Stimulated activated naive CD8-positive, alpha-beta T cell treated with anti-CD3 and anti-CD28 coated beads, Interleukin-15, amount 100 ng/mL, for 72 hours (primary cell): ENCODE measurements around the gene ITGA2B.
"Not testable (repeated sequence)": the region's sequence is repeated elsewhere in the genome, so short reads cannot be mapped to it uniquely, and the experiment has no call there.

Experiments used
- ATAC-seq: fragments of 150-1000 bp; cut with Tn5 transposase; 2 replicates; pipeline ENCODE4 v1.10.0; 2021; ENCODE audit warnings: mild to moderate bottlenecking, moderate library complexity
- DNase-seq, 2 donors: peaks; one replicate each; pipeline ENCODE4 v3.0.0; 2021 to 2022
- H3K27ac Mint-ChIP-seq, 2 donors: one replicate each; pipeline ENCODE4 v1.8.0; 2022; ENCODE audit warnings: mild to moderate bottlenecking in 2 of 2, mixed read lengths in 2 of 2, moderate library complexity in 2 of 2
- H3K27me3 Mint-ChIP-seq: one replicate; pipeline ENCODE4 v1.8.0; 2022; ENCODE audit warnings: mixed read lengths
- H3K4me1 Mint-ChIP-seq: one replicate; pipeline ENCODE4 v1.8.0; 2022; ENCODE audit warnings: mild to moderate bottlenecking, mixed read lengths
- H3K4me3 Mint-ChIP-seq, 2 donors: one replicate each; pipeline ENCODE4 v1.8.0; 2022; ENCODE audit warnings: mild to moderate bottlenecking in 2 of 2, mixed read lengths in 2 of 2, moderate library complexity in 1 of 2
- H3K9me3 Mint-ChIP-seq, 2 donors: one replicate each; pipeline ENCODE4 v1.8.0; 2022; ENCODE audit warnings: mixed read lengths in 2 of 2

The ITGA2B gene

DNA sequence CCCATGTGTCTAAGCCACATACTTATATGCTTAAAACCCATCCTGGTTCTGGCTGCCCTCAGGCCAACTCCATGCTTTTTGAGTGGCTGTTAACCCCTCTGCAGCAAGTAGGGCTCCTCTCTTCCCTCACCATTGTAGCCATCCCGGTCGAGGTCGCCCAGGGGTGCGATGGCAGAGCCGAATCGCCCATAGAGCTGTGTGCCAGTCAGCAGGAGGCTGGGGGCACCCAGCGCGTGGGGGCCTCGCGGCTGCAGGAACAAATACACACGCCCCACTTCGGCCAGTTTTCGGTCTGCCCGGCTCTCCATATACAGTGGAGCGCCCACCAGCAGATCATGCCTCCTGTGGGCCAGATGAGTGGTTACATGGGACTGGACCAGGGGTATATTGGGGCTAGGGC, 6.1 kb downstream of the ITGA2B start:
- DNase-seq = no peak
- peaks cover 19% of the 10 kb centered on the region for H3K4me1 Mint-ChIP-seq
- no peaks in the 10 kb centered on the region for H3K9me3 Mint-ChIP-seq
- no peak for ATAC-seq
- peaks cover 34% of the 10 kb centered on the region for H3K27me3 Mint-ChIP-seq
- H3K27ac Mint-ChIP-seq = no peak overlapping the region
- no peak overlapping the region for H3K4me3 Mint-ChIP-seq

DNA sequence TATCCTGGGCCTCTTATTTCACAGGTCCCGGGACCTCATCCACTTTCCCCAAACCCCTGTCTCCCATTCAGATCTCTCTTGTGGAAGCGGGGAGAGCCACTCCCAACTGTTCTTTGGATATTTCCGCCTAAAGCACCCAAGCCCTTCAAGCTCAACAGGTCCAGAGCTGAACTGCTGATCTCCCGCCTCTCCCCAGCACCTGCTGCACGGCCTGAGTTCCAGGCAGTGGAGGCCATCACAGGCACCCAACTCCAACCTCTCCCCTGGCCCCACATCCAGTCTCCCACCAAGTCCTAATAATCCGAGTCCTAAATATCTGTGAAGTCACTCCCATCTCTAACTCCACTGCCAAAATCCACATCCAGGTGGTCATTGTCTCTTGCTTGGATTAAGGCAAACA, 6.5 kb downstream of the ITGA2B start:
- ATAC-seq (no peak), DNase-seq (no peak)
- H3K27me3 Mint-ChIP-seq = peaks cover 34% of the 10 kb centered on the region

DNA sequence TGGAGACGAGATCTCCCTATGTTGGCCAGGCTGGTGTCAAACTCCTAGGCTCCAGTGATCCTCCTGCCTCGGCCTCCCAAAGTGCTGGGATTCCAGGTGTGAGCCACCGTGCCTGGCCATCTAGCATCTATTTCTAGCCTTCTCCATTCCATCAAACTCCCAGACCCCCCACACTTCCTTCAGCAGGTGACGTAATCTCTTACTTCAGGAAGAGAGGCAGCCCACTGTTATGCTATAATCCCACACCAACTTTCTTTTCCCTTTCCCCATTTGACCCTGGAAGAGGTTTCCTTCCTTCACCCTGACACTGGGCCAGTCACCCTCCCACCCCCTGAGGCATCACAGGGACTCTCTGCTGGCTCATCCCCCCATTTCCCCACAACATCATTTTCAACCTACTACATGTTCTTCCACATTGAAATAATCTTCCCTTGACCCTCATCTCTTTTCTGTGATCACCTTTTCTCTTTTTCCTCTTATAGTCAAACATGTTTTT, 7.6 kb downstream of the ITGA2B start:
- no peak for ATAC-seq
- Mint-ChIP-seq H3K27ac (no peak overlapping the region), H3K27me3 (peaks cover 34% of the 10 kb centered on the region)

More for the DNA sequence above, 6.5 kb downstream of the ITGA2B start:
- no peak overlapping the region for H3K27ac Mint-ChIP-seq
- no peak overlapping the region for H3K4me3 Mint-ChIP-seq
- H3K4me1 Mint-ChIP-seq = peaks cover 19% of the 10 kb centered on the region
- H3K9me3 Mint-ChIP-seq = no peaks in the 10 kb centered on the region

DNA sequence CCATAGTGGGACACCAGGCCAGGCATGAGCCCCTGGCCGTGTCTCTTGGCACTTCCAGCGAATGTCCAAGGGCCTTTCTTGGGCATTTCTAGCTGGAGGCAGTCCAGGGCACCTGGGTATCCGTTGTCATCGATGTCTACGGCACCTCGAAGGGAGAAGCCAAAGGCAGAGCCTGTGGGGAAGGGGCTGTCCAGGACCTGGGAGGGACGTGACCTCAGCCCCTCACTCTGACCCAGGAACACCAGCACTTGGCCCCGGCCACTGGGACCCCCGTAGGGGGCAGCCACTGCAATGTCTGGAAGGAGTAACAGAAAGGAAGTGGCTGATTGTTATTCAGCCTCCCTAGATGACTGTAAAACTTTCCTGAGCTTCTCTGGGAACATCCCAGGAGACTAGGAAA, 8.7 kb downstream of the ITGA2B start:
- Mint-ChIP-seq H3K4me3 (no peak overlapping the region), H3K27me3 (peaks cover 36% of the 10 kb centered on the region), H3K27ac (no peak overlapping the region), H3K9me3 (no peaks in the 10 kb centered on the region), H3K4me1 (peaks cover 14% of the 10 kb centered on the region)
- no peak for ATAC-seq
- no peak for DNase-seq

More for the DNA sequence above, 7.6 kb downstream of the ITGA2B start:
- Mint-ChIP-seq H3K4me1 (peaks cover 19% of the 10 kb centered on the region), H3K9me3 (no peaks in the 10 kb centered on the region), H3K4me3 (no peak overlapping the region)
- DNase-seq = no peak

DNA sequence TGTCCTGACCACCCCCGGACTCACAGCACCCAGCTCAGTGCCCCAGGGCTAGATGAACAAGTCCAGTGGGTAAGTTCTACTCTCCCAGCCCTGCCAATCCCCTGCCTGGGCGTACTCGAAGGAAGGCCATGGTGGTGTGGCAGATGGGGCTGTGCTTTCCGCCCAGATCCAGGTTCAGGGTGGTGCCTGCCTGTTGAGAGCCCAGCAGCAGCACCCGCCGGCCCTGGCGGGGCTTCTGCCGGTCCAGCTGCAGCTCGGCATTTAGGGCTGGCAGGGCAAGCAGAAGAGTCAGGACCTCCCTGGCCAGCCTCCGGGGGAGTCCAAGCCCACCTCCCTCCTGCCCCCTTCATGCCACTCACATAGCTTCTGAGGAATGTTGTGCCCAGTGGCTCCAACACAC, 9.6 kb downstream of the ITGA2B start:
- DNase-seq = no peak
- Mint-ChIP-seq H3K9me3 (no peaks in the 10 kb centered on the region), H3K4me1 (peaks cover 6% of the 10 kb centered on the region), H3K4me3 (no peak overlapping the region), H3K27me3 (peaks cover 36% of the 10 kb centered on the region), H3K27ac (no peak overlapping the region)
- no peak for ATAC-seq

DNA sequence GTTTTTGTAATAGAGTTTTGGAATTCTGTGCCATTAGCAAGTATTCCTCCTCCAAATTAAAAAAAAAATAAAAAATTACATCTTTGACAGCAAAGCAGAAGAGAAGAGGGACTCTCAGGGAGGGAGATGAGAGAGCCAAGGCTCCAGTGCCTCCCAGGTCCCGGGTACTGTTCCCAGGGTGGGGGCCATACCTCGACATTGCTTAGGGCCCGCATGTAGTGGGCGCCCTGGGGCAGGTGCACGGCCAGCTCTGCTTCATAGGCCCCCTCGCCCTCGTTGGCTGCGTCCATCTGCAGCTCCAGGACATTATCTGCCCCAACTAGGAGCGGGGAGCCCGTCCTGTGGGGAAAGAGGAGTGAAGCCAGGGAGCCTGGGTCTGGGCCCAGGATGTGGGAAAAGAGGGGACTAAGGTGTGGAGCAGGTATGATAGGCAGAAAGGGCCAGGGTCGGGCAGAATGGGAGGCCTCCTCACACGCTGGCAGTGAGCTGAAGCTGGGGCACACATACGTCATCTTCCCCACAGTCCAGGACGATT, 11.2 kb downstream of the ITGA2B start:
- ATAC-seq (no peak), DNase-seq (no peak)
- peaks cover 5% of the 10 kb centered on the region for H3K4me1 Mint-ChIP-seq
- H3K9me3 Mint-ChIP-seq = no peaks in the 10 kb centered on the region
- no peak overlapping the region for H3K4me3 Mint-ChIP-seq
- no peak overlapping the region for H3K27ac Mint-ChIP-seq
- peaks cover 30% of the 10 kb centered on the region for H3K27me3 Mint-ChIP-seq

DNA sequence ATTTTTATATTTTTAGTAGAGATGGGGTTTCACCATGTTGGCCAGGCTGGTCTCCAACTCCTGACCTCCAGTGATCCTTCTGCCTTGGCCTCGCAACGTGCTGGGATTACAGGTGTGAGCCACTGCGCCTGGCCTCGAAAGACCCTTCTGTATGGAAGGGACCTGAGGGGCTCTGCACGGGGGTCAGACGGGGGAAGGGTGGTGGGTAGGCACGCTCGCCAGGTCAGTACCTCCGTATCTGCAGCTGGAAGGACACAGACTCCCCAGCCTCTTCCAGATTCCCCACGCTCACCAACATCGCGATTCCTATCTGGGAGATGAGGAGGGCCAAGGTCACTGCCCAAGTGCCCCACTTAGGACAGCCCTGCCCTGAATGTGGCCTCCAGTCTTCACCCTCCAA, 12.7 kb downstream of the ITGA2B start:
- no peak overlapping the region for H3K27ac Mint-ChIP-seq
- ATAC-seq (no peak), DNase-seq (no peak)
- H3K9me3 Mint-ChIP-seq = no peaks in the 10 kb centered on the region
- no peak overlapping the region for H3K4me3 Mint-ChIP-seq
- peaks cover 5% of the 10 kb centered on the region for H3K4me1 Mint-ChIP-seq
- peaks cover 27% of the 10 kb centered on the region for H3K27me3 Mint-ChIP-seq

DNA sequence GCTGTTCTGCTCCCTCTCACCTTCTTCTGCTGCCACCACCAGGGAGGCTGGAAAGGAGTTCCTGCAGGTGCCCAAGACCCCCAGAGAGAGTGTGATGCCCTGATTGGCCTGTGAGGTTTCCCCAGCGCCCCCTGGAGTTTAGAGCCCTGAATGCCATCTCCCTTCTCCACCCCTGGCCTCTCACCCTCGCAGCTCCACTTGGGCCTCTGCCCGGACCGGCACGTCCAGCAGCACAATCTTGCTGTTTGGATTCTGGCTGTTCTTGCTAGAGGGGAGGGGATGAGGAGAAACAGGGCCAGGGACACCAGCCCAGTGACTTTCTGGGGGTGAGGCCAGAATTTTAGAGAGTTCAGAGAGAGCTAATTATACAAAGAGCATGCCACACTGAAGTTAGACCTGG, 13.3 kb downstream of the ITGA2B start:
- Mint-ChIP-seq H3K27ac (no peak overlapping the region), H3K4me1 (peaks cover 5% of the 10 kb centered on the region), H3K9me3 (no peaks in the 10 kb centered on the region), H3K27me3 (peaks cover 34% of the 10 kb centered on the region), H3K4me3 (no peak overlapping the region)
- ATAC-seq (no peak), DNase-seq (no peak)

DNA sequence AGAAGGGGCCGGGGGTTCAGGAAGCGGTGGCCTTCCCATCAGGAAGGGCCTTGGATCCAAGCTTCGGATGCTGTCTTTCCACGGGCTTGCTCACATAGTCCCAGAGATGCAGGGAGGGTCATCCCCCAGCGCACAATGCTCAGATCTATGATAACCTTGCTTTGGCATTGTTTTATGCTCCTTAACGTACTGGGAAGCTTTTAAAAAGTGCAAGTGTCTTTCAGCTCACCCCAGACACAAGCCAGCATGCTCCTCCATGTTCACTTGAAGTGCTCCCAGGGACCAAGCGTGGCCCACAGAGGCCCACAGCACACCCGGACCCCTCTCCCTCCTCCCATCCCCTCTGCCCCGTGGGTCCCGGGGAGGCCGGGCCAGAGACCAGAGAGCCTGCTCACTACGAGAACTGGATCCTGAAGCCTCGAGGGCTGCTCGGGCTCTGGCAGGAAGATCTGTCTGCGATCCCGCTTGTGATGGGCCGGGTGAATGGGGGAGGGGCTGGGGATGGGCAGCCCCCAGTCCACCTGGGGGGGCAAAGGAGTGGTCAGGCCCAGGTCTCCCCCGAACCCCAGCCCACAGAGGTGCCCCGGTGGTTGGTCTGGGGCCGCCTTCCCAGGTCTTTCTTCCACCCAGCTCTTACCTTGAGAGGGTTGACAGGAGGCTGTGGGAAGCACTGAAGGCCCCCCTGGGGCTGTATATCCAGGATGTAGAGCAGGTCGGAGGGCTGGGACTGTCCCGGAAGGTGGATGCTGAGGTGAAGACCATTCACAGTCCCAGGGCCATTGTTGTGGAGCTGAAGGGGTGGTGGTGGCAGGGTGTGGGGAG, 14.0 kb downstream of the ITGA2B start:
- Mint-ChIP-seq H3K4me3 (peak overlapping the region in 1 of 2 donors; percentile 51), H3K27ac (no peak overlapping the region), H3K27me3 (peaks cover 40% of the 10 kb centered on the region), H3K4me1 (peaks cover 5% of the 10 kb centered on the region), H3K9me3 (no peaks in the 10 kb centered on the region)
- DNase-seq = no peak
- ATAC-seq = no peak

DNA sequence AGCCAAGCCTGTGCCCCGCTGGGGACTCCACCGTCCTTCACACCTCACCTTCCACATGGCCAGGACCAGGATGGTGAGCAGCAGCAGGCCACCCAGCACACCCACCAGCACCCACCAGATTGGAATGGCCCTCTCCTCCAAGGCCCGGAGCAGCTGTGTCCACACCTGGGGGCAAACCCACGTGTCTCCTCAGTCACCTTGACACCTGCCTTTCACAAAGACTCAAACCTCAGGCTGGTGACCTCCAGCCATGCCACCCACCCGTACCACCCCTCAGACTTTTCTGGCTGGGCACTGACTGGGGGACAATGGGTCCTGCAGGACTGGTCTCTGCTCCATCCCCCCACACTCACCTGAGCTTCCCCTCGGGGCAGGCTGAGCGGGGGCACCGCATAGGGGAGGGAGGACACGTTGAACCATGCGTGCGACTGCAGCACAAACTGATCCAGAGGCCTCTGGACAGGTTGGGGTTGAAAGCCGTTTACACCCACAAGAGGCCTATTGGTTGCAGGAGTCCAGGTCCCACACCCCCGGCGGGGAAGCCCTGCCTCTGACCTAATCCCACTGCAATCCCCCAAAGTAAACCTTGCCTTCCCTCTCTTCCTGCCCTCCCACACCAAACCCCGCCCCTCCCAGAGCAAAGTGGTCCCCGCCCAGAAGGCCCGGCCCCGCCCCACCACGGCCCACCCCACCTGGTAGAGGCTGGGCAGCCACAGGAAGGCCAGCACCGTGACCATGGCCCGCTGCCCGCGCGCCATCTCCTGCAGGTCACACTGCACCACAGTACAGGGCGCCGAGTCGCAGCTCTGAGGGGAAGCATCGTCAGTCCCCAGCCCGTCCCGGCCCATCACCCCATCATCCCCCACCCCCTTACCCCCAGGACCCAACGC, 14.9 kb downstream of the ITGA2B start:
- Mint-ChIP-seq H3K27me3 (peaks cover 40% of the 10 kb centered on the region), H3K4me1 (peaks cover 9% of the 10 kb centered on the region), H3K27ac (no peak overlapping the region), H3K9me3 (no peaks in the 10 kb centered on the region), H3K4me3 (peak overlapping the region in 1 of 2 donors; percentile 51)
- no peak for DNase-seq
- ATAC-seq = peak; percentile 37

DNA sequence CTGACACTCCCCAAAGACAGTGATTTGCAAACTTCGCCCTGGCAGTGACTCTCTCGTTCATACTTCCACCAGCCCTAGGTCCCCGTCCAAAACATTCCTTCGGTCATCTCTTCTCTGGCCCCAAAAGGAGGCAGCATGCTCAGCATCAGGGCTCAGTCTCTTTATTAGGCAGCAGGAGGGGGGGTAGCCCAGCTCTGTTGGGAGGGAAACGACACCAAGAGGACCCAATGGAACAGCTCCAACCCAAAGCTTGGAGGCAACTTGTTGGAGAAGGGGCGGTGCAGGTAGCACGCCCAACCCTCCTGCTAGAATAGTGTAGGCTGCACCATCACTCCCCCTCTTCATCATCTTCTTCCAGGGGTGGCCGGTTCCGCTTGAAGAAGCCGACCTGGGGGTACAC, 17.4 kb downstream of the ITGA2B start:
- Mint-ChIP-seq H3K4me1 (peaks cover 11% of the 10 kb centered on the region), H3K27me3 (peaks cover 48% of the 10 kb centered on the region), H3K9me3 (no peaks in the 10 kb centered on the region), H3K27ac (peak overlapping the region in 1 of 2 donors; percentile 14), H3K4me3 (no peak overlapping the region)
- DNase-seq (no peak), ATAC-seq (no peak)

DNA sequence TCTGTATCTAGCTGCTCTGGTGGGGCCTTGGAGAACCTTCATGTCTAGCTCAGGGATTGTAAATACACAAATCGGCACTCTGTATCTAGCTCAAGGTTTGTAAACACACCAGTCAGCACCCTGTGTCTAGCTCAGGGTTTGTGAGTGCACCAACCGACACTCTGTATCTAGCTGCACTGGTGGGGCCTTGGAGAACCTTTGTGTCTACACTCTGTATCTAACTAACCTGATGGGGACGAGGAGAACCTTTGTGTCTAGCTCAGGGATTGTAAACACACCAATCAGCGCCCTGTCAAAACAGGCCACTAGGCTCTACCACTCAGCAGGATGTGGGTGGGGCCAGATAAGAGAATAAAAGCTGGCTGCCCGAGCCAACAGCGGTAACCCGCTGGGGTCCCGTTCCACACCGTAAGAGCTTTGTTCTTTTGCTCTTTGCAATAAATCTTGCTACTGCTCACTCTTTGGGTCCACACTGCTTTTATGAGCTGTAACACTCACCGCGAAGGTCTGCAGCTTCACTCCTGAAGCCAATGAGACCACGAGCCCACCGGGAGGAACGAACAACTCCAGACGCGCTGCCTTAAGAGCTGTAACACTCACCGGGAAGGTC, 19.9 kb downstream of the ITGA2B start:
- not testable (repeated sequence) for ATAC-seq, H3K4me1 Mint-ChIP-seq, H3K27ac Mint-ChIP-seq, H3K9me3 Mint-ChIP-seq, DNase-seq
- peaks cover 61% of the 10 kb centered on the region for H3K27me3 Mint-ChIP-seq
- H3K4me3 Mint-ChIP-seq = peak overlapping the region; percentile 63 to 71

DNA sequence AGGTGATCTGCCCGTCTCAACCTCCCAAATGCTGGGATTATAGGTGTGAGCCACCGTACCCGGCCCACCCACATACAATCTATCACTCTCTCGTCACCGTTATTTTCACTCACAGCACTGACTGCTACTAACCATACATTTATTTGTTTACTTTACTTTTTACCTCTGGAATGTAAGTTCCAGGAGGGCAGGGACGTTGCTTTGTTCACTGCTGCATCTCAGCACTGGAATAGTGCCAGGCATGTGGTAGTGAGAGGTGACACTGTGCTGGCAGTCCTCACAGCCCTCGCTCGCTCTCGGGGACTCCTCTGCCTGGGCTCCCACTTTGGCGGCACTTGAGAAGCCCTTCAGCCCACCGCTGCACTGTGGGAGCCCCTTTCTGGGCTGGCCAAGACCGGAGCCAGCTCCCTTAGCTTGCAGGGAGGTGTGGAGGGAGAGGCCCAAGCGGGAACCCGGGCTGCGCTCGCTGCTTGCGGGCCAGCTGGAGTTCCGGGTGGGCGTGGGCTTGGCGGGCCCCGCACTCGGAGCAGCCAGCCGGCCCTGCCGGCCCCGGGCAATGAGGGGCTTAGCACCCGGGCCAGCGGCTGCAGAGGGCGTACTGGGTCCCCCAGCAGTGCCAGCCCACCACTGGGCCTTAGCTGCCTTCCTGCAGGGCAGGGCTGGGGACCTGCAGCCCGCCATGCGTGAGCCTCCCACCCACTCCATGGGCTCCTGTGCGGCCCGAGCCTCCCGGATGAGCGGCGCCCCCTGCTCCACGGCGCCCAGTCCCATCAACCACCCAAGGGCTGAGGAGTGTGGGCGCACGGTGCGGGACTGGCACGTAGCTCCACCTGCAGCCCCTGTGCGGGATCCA, 20.8 kb downstream of the ITGA2B start:
- H3K9me3 Mint-ChIP-seq, H3K4me3 Mint-ChIP-seq, H3K27ac Mint-ChIP-seq, DNase-seq, ATAC-seq: not testable (repeated sequence)
- peaks cover 10% of the 10 kb centered on the region for H3K4me1 Mint-ChIP-seq
- peaks cover 56% of the 10 kb centered on the region for H3K27me3 Mint-ChIP-seq

DNA sequence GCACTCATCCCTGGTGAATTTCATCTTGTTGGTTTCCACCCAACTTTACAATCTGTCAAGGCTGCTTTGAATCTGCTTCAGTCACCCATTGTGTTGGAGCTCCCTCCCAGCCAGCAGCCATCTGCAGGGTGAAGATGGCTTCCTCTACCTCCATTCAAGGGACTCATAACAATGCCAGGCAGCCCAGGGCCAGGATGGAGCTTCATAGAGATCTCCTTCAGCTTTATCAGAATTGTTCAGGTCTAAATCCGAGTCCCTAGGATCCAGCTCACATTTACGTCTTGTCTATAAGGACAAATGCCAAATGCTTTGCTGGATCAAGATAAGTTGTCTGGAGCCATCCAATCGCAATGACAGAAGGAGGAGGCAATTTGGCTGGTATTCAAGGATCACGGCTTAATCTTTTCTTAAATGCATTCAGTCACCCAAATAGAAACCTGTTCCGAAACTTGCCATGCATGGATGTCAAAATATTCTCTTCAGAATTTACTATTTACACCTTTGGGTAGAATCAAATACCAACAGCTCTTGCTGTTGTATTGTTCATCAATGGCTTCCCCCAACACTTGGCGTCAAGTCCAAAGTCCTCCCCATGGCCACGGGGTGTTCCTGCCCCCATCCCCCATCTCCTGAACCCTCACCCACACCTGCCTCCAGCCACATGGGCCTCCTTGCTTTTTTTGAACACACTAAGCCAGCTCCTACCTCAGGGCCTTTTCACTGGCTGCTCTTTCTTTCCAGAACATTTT, 22.0 kb downstream of the ITGA2B start:
- peaks cover 10% of the 10 kb centered on the region for H3K4me1 Mint-ChIP-seq
- peaks cover 62% of the 10 kb centered on the region for H3K27me3 Mint-ChIP-seq
- no peak overlapping the region for H3K4me3 Mint-ChIP-seq
- no peak for ATAC-seq
- no peaks in the 10 kb centered on the region for H3K9me3 Mint-ChIP-seq
- no peak for DNase-seq
- H3K27ac Mint-ChIP-seq = no peak overlapping the region
